Glomerular endothelial cell (primary cell): Measurements from ENCODE around the gene TMEM164. TPM values are rescaled to one million over a fixed set of nuclear protein-coding genes. Genes with fewer than 3 reads are reported as not detected.

ENCODE experiments used
- DNase-seq: peaks from one replicate; pipeline ENCODE4 v3.0.0-alpha.2; 2011; ENCODE audit warnings: low read depth, low spot score; ENCODE audit errors: extremely low read depth
- total RNA-seq: library from RNA; depleted of rRNA; stranded (reverse); fragments of >200 nt; gene quantifications from 2 replicates; pipeline ENCODE4 v1.2.3, GENCODE V29; 2015

The TMEM164 gene
- total RNA-seq, 1 donor from 2014 or later: 11.0 TPM

GRCh38 chrX:110003167-110004156 is 548 bp downstream of the TMEM164 start:
- no peak for DNase-seq

GRCh38 chrX:110004215-110004614 is 1.3 kb downstream of the TMEM164 start:
- no peak for DNase-seq

- no peak for DNase-seq
Observed at GRCh38 chrX:110004731-110005369, 1.9 kb downstream of the TMEM164 start.

GRCh38 chrX:110006161-110006560 is 3.2 kb downstream of the TMEM164 start:
- no peak for DNase-seq

GRCh38 chrX:110006821-110007375 is 4.0 kb downstream of the TMEM164 start:
- DNase-seq: no peak

- no peak for DNase-seq
Observed at GRCh38 chrX:110008011-110008635, 5.2 kb downstream of the TMEM164 start.

- DNase-seq: no peak
Observed at GRCh38 chrX:110012818-110013485, 10.0 kb downstream of the TMEM164 start.

GRCh38 chrX:110013968-110014367 is 11.1 kb downstream of the TMEM164 start:
- no peak for DNase-seq

- DNase-seq: no peak
Observed at GRCh38 chrX:110015032-110015431, 12.1 kb downstream of the TMEM164 start.

GRCh38 chrX:110015915-110016314 is 13.0 kb downstream of the TMEM164 start:
- no peak for DNase-seq

GRCh38 chrX:110020536-110020935 is 17.6 kb downstream of the TMEM164 start:
- no peak for DNase-seq

GRCh38 chrX:110021258-110022022 is 18.5 kb downstream of the TMEM164 start:
- no peak for DNase-seq

GRCh38 chrX:110022599-110023448 is 19.9 kb downstream of the TMEM164 start:
- DNase-seq: no peak

- no peak for DNase-seq
Observed at GRCh38 chrX:110025395-110025794, 22.5 kb downstream of the TMEM164 start.

- peak; percentile 23 for DNase-seq
Observed at GRCh38 chrX:110026099-110026844, 23.4 kb downstream of the TMEM164 start.

- DNase-seq: no peak
Observed at GRCh38 chrX:110032534-110033147, 29.7 kb downstream of the TMEM164 start.

GRCh38 chrX:110034036-110034435 is 31.1 kb downstream of the TMEM164 start:
- DNase-seq: no peak
